PFSK-1 (cell line): ENCODE results near the gene IGF1R.

Source experiments
- POLR2AphosphoS5 ChIP-seq: IDR thresholded peaks from 2 replicates; pipeline ENCODE4 v1.6.1; 2012; ENCODE audit warnings: low read depth, mild to moderate bottlenecking, control low read depth, low read length, moderate library complexity
- REST ChIP-seq, 2 experiments: IDR thresholded peaks; 2 replicates each; pipeline versions ENCODE4 v1.6.1 to v1.8.0; 2011 to 2012; ENCODE audit warnings: low read depth in 2 of 2, low read length in 2 of 2, control low read depth in 1 of 2, inconsistent platforms in 1 of 2, mild to moderate bottlenecking in 1 of 2, moderate library complexity in 1 of 2; ENCODE audit not compliant: insufficient read depth in 1 of 2
- SIN3A ChIP-seq: IDR thresholded peaks from 2 replicates; pipeline ENCODE4 v1.6.1; 2012; ENCODE audit warnings: mild to moderate bottlenecking, low read length, moderate library complexity, borderline replicate concordance; ENCODE audit not compliant: insufficient read depth
- TAF1 ChIP-seq: IDR thresholded peaks from 2 replicates; pipeline ENCODE4 v1.6.1; 2012; ENCODE audit warnings: low read length, control low read depth, borderline replicate concordance; ENCODE audit not compliant: insufficient read depth

GRCh38 chr15:98815207-98815606 is 166.9 kb downstream of the IGF1R start:
- TF ChIP-seq POLR2AphosphoS5 (no peak), TAF1 (no peak), REST (IDR thresholded peaks at IDR 0.05; ENCODE audit: insufficient read depth in 1 of 2, low read depth in 2 of 2, low read length in 2 of 2) (no peak), SIN3A (no peak)
